IMR-90 (cell line): Measurements from ENCODE around the gene QKI.
A peak's percentile ranks its signal among the peaks of the same experiment; 100 is the strongest.

Source experiments
- BHLHE40 ChIP-seq: fragments of 150-350 bp; IDR thresholded peaks from 2 replicates; pipeline ENCODE4 v1.6.1; 2016; ENCODE audit warnings: mild to moderate bottlenecking, low read depth, low read length
- CEBPB ChIP-seq: IDR thresholded peaks from 2 replicates; pipeline ENCODE4 v1.6.1; 2012; ENCODE audit warnings: low read depth, low read length, improper control_type of control experiment
- CHD1 ChIP-seq: IDR thresholded peaks from 2 replicates; pipeline ENCODE4 v1.6.1; 2012; ENCODE audit warnings: low read depth, low read length, improper control_type of control experiment
- CTCF ChIP-seq: conservative IDR thresholded peaks from 2 replicates; pipeline ENCODE4 v1.5.1; 2012; ENCODE audit warnings: mild to moderate bottlenecking, low read depth, low read length, improper control_type of control experiment
- ELK1 ChIP-seq: fragments of 150-350 bp; IDR thresholded peaks from 2 replicates; pipeline ENCODE4 v1.6.1; 2016; ENCODE audit warnings: low read depth, mild to moderate bottlenecking, low read length, moderate library complexity, borderline replicate concordance
- FOS ChIP-seq: fragments of 150-350 bp; IDR thresholded peaks from 2 replicates; pipeline ENCODE4 v1.6.1; 2016; ENCODE audit warnings: low read depth, low read length
- MAFK ChIP-seq: IDR thresholded peaks from 2 replicates; pipeline ENCODE4 v1.6.1; 2012; ENCODE audit warnings: low read depth, low read length, improper control_type of control experiment
- MXI1 ChIP-seq: IDR thresholded peaks from 2 replicates; pipeline ENCODE4 v1.6.1; 2012; ENCODE audit warnings: low read depth, mild to moderate bottlenecking, low read length, moderate library complexity, borderline replicate concordance
- POLR2A ChIP-seq: IDR thresholded peaks from 2 replicates; pipeline ENCODE4 v1.6.1; 2012; ENCODE audit warnings: mild to moderate bottlenecking, low read depth, low read length
- RAD21 ChIP-seq: IDR thresholded peaks from 2 replicates; pipeline ENCODE4 v1.6.1; 2012; ENCODE audit warnings: low read length, improper control_type of control experiment
- RCOR1 ChIP-seq: IDR thresholded peaks from 2 replicates; pipeline ENCODE4 v1.6.1; 2012; ENCODE audit warnings: mild to moderate bottlenecking, low read length, improper control_type of control experiment; ENCODE audit not compliant: insufficient replicate concordance
- RFX5 ChIP-seq: IDR thresholded peaks from 2 replicates; pipeline ENCODE4 v1.8.0; 2012; ENCODE audit warnings: low read depth, mild to moderate bottlenecking, low read length, moderate library complexity
- SMC3 ChIP-seq: fragments of 150-350 bp; IDR thresholded peaks from 2 replicates; pipeline ENCODE4 v1.6.1; 2016; ENCODE audit warnings: low read depth, mild to moderate bottlenecking, antibody characterized with exemption, low read length, moderate library complexity

- TF ChIP-seq CTCF (no peak), BHLHE40 (peak; percentile 26; the same call in 1 of the 2 replicates), MXI1 (peak; percentile 63; the same call in 1 of the 2 replicates), SMC3 (no peak), POLR2A (no peak), RAD21 (no peak), RFX5 (no peak), ELK1 (no peak), FOS (peak; percentile 80), RCOR1 (peak; percentile 86), MAFK (peak; percentile 77), CHD1 (no peak), CEBPB (peak; percentile 91)
These were observed 43.4 kb downstream of the QKI start for GRCh38 chr6:163457637-163458561.
